Measurements from ENCODE around the gene CLIC1. TPM values are rescaled to one million over a fixed set of nuclear protein-coding genes. Genes with fewer than 3 reads are reported as not detected.

The CLIC1 gene
- total RNA-seq = 185 TPM

DNA sequence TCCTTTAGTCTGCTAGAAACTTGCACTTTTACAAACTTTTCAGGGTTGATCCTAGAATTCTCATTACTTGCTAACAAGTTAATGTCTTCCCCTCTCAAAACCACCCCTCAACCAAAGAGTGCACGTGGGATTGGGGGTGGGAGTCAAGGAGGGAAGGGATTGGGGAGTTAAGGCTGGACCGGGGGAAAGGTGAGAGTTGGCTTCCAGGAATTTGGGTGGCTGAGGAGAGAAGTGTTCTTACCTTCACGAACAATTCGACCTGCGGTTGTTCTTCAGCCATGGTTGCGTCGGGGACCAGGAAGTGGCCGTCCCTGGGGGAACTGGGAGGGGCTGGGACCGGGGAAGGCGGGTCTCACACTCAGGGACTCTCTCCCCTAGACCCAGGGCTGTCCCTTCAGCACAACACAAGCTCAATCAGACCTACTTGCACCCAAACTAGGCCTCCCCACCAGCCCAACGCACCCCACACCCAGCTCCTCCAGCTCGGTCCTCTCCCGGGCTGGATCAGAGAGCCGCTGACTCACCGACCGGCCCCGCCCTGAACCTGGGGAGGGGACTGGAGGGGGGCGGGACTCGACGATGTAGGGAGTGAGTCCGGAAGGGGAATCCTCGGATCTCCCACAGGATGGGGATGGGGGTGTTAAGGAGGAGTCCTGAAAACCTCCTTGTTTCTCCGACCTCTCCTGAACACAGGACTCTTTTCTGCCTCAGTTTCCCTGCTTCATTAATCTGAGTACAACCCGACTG, at the start of gene CLIC1:
Gene CLIC1 (minus strand): TSS at position 510 of the 747 bp plus-strand sequence. CDS start 230 bp downstream, at position 280.
- DNase-seq = peak; percentile 84

DNA sequence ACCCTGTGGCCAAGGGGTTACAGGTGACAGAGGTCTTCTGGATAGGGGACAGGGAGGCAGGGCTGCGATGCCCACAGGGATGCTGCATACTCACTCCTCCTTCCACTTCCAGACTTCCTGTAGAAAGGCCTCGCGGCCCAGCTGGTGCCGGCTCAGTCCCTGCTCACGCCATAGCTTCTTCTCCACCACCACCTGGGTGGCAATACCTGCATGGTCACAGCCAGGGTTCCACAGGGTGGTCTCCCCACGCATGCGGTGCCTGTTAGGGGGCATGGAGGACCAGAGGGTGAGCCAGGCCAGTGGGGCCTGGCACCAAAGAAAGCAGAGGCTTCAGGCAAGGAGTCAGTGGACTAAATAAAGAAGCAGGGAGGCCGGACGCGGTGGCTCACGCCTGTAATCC, 49.1 kb upstream of the CLIC1 start:
- no peak for DNase-seq

DNA sequence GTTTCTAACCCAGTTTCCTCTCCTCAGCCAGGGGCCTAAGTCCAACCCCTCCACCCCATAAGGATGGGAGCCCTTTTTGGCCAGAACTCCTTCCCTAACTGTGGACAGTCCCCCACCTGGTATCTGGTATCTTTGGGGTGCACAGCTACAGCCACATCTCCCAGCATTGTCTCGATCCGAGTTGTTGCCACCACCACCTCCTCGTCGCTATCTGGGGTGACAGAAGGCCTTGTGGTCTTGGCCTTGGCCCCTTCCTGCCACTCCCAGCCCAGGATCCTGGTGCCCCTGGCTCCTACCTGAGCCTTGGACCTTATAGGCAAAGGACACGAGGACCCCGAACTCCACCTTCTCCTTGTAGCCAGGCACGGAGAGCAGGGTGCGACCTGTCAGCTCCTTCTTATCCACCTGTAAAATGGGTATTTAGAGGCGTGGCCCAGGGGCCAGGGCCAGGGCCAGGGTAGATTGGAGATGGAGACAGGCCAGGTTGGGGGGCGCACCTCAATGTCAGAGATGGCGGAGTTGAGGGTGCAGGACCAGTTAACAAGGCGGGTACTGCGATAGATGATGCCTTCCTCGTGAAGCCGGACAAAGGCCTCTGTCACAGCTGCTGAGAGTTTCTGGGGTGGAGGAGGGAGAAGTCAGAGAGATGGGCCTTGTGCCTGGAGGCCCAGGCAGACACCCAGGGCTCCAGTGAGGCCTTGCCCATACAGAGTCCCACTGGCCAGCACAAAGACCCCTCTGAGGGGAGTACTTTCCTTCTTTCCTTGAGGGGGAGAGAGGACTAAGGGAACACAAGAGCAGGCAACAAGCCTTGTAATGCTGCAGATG, 48.0 kb upstream of the CLIC1 start:
- no peak for DNase-seq

DNA sequence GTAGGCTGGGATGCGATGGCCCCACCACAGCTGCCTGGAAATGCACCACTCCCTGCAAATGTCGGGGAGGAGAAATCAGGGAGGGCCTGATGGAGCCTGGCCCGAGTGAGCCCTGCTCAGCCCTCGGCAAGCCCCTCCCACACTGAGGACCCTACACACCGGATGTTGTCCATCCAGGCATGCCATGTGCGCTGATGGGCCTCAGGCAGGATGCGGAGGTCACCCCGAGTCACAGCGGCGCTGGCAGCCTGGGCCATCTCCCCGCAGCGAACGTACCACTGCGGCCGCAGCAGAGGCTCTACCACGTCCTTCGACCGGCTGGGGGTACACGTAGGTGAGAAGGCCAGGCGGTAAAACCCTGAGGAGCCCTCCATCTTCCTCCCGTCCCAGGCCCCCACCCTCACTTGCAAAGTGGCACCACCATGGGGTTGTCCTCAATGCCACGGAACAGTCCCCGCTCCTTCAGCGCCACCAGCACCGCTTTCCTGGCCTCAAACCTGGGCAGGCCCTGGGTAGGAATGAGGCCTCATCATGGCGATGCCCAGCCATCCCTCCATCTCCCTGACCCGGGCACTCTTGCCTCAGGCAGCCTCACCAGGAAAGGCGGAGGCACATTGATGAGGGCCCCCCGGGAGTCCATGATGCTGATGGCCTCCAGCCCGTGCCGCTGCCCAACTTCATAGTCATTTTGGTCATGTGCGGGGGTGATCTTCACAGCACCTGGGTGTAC, 46.0 kb upstream of the CLIC1 start:
- DNase-seq = no peak

DNA sequence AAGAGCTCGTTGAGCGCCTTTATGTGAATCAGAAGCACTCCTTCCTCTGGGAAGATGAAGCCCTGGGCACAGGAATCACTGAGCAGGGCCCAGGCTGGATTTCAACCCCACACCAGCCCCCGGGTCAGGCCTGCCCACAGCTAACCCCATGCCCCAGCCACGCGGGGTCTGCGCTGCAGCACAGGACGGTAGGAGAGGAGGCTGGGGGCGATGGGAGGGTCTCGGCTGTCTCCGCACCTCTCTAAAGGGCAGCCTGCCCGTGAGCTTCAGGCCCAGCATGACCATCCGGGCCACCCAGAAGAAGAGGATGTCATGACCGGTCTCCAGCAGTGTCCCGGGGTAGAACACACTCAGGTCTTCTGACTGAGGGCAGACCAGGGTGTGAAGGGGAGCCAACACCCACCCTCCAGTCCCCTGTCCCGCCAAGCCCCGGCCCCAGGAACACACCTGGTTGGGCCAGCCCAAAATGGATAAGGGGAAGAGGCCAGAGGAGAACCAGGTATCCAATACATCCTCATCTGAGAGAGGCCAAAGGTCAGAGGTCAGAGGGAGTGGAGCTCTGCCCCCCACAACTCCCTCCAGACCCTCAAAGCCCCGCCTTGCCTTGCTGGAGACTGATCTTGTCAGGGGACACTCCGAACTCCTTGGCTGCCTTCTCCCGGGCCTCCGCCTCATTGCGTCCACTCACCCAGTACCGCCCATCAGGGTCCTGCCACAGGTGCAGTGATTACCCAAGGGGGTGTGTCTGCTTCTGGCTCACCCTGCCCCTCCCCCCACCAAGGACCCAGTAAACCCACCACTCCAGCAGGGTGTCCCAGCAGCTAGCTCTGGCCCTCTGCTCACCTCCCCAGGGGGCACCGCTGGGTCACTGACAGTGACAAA, 45.2 kb upstream of the CLIC1 start:
- DNase-seq = no peak

DNA sequence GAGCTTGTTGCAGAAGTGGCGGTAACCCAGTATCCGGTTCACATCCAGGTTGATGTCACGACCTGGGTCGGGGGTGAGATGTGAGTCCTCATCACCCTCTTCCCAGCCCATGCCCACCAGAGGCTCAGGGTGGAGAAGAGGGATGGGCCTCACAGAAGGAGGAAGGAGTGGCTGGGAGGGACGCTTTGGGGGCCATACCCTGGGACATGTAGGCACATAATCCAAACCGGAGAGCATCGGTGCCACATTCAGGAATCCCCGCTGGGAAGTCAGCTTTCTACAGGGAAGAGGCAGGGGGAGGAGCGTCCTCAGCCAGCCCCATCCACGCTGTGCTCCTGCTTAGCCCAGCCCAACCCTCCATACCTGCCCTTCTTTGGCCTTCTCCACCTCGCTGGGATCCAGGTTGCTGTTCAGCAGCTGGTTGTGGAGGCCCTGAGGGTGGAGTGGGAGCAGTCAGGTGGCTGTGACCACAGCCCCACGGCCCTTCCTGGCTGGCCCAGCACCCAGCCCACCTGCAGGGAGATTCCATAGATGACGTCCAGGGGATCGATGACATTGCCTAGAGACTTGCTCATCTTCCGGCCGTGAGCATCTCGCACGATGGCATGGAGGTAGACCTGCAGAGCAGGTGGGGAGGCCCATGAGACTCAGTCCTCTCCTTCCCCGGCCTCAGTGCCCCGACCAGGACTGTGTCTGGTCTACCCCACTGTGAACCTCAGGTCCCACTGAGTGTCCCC, 44.3 kb upstream of the CLIC1 start:
- DNase-seq = no peak

DNA sequence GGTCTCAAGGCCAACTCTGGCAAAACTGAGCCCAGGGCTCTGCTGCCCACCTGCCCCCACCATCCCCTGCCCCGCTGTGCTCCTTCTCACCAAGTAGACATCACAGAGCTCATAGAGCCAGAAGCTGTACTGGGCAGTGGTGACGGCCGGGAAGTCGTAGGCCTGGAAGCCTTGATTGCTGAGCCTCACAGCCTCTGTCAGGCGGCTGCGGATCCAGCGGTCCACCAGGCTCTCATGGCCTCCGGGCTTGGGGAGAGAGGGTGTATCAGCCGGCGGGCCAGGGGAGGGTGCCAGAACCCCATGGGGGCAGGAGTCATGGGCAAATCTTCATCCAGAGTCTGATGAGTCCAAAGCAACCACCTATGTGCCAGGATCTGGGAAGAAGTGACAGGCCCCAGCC, 43.6 kb upstream of the CLIC1 start:
- DNase-seq = no peak

DNA sequence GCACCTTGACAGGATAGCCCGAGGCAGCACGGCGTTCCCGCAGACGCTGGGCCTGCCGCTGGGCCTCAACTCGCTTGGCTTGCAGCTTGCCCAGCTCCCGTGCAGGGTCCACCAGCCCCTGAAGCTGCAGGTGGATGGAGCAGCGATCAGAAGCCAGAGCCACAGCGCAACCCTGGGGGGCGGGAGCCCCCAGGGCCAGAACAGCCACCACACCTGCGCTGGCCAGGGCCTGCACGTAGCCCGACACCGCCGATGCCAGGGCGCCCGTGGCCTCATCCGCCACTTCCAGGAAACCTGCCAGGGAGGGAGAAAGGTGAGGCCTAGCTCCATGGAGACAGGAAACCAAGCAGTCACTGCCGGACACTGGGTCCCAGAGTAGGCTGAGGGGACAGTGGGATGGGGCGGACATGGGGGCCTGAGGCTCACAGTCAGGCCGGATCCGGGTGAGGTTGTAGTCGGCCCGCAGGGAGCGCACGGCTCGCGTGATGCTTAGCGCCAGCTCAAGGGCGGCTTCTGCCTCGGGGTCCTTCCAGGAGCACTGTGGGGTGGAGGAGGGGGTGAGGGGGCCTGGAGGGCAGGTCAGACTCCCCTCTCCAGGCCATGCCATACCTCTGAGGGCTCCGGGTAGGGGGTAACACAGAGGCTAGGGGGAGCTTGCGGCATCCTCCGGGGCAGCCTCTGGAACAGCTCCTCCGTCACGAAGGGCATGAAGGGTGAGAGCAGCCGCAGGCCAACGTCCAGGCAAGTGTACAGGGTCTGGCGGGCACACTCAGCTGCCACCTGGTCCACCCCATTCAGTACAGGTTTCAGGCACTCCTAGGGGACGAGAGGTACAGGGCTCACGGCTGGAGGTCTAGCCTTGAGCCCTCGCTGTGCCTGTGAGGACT, 42.9 kb upstream of the CLIC1 start:
- no peak for DNase-seq

DNA sequence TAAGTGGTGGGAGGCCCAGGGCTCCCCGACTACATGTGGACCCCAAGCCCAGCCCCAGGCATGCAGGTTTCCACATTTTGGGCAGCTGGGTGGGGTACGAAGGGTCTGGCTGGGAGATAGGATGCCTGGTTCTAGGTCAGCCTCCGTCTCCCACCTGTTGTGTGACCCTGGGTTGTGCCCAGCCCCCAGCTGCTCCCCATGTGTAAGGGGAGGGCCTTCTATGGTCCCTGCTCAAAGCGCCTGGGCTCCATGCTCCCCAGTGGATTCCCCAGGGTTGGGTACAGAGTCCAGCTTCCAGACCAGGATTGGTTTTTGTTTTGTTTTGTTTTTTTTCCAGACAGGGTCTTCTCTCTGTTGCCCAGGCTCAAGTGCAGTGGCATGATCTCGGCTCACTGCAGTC, 41.9 kb upstream of the CLIC1 start:
- DNase-seq = no peak

DNA sequence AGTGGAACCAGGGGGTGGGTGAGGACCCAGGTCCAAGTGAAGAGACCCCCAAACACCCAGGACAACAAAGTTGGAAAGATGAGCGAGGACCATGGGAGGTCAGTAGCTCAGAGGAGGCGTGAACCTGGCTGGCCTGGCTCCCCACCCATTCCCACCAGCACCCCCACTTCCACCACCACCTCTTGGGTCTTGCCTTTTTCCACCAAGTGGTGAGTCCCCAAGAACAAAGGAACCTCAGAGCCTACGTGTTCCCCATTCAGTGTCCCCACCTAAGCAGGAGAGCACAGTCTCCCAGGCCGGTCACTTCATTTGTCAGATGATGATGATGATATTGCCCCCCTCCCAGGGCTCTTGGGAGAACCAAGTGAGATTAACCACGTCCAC, 41.3 kb upstream of the CLIC1 start:
- no peak for DNase-seq

DNA sequence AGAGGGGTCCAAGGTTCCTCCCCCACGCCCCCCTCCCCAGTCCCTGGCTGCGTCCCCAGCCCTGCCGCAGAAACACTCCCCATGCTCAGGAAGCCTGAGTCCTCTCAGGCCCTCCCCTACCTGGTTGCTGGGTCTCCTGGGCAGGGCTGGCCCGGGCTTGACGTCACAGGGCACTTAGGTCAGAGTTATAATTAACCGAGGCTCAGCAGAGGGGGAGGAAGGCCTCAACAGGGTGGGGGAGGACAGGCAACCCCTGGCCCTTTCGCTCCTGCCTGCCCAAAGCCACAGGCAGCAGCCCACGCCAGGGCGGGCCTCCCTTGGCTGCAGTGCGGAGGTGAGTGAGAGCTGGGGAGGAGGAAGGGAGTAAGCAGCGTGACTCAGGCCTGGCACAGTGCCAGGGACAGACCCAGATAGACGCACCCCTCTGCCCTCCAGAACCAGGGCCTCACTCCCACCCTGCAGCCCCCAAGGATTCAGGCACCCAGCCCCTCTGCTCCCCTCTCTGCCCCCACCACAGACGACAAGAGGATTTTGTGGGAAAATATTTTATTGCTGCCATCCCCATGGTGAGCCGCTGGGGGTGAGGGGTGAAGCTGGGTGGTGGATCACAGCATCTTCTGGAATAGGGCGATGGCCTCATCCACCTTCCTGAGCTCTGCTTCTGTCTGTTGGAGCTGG, 40.8 kb upstream of the CLIC1 start, which contains the start of gene VWA7:
Gene VWA7 (minus strand): TSS at position 340 of the 678 bp plus-strand sequence. CDS start 549 bp downstream, outside the sequence.
- no peak for DNase-seq

DNA sequence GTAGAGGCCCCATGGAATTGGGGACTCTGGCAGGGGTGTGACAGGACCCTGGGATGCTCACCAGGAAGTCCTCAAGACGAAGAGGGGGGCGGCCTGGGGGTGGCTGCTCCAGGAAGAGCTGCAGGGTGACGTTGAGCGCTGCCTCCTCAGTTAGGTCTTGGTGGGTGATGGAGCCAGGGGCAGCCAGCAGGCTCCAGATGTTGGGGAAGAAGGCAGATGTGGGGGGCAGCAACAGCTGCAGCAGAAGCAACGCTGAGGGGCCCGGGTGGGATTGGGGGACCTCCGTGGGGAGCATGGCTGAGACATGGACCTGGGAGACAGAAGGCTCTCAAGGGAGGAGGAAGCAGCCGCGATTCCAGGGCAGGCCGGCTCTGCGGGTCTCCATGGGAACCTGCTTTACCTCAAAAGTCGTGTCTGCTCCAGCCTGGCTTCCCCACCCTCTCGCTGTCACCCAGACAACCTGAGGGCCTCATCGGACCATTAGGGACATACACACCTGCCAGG, 40.2 kb upstream of the CLIC1 start:
- no peak for DNase-seq

DNA sequence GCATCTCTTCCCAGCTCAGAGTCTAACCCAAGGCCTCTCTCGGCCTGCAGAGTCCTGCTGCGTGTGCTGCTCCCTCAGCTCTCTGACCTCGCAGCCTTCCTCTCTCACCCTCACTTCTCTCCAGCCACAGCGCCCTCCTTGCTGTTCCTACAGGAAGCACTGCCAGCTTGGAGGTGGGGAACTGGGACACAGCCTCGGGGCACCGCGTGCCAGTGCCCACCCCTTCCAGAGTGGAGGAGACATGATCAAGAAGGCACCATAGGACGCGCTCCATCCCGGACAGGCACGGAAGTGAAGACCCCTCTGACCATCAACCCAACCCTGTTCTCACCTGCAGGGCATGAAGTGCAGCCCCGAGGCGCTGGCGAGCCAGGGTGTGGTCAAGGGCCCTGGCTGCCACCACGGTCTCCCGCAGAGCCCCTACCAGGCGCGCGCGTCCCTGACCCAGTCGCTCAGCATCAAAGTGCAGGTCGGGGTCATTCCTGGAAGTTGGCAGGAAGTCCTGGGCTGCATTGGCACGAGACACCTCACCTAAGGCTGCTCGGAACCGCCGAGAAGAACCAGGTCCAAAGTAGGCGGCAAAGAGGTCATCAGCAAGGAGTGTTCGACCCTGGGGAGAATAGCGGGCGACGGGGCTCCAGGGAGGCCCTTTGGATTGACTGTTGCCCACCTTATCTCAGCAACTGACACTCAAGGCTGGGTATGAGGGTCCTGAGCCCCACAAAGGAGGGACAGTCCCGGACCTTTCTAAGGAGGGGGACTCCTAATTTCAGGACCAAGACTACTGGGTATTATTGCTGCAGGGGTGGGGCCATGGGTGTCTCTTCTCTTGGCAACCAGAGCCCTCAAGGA, 39.5 kb upstream of the CLIC1 start:
- no peak for DNase-seq

DNA sequence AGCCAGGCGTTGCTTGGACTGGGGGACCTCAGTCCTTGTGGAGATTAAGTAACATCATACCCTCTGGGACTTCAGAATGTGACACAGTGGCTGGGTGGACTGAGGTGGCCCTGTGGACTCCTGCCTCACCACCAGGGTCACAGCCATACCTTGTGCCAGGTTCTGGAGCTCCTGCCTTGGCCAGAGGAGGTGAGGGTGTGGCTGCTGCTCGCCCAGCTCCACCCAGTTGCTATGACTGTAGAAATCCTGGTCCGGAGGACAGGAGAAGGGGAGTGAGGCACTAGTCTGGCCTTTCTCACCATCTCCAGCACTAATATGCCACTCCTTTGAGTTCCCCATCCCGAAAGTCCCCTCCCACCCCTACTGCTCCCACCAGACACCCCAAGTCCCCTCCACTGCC, 38.9 kb upstream of the CLIC1 start:
- DNase-seq = no peak

DNA sequence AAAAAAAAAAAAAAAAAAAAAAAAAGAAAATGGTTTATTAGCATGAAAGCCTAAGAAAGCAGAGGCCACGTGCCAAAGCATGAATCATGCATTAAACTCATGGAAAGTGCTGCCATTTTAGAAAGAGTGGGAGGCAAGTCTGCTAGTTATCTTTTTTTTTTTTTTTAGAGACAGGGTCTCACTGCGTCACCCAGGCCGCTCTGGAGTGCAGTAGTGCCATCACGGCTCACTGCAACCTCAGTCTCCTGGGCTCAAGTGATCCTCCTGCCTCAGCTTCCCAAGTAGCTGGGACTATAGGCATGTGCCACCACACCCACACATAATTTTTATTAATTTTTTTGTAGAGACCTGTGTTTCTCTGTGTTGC, 35.6 kb upstream of the CLIC1 start:
- DNase-seq = no peak

DNA sequence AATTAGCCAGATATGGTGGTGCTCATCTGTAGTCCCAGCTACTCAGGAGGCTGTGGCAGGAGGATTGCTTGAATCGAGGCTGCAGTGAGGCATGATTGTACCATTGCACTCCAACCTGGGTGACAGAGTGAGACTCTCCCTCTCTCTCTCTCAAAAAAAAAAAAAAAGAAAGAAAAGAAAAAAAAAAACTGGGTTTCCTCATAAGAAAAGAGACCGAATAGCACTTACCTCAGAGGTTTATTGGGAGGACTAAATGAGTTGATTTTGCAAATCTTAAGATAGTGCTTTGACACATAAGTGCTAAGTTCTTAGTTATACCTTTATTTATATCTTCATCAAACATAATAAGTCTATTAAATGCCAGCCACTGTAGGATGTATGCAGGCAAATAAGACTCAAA, 34.5 kb upstream of the CLIC1 start:
- DNase-seq = no peak

DNA sequence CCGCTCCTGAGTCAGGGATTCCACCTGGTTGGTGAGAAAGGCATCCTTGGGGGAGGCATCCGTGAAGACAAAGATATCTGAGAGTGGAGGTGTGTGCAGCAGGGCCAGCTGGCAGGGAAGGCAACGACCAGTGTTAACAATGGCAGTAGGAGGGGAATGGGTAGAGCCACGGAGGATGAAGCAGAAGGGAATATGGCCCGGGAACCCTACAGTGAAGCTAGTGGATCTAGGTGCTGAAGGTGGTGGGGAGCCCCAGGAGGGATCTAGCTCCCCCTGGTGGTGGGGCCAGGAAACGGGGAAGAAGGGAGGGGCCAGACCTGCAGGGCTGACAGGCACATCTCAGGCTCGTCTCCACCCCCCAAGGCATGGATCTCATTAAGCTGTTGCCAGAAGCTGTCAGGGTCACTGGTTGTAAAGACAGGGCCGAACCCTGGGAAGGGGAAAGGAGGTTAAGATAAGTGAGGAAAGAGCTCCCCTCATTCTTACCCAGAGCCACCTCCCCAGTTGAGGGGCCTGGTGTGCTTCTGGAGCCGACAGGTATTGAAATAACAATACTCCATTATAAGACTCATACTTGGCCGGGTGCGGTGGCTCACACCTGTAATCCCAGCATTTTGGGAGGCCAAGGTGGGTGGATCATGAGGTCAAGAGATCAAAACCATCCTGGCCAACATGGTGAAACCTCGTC, 33.5 kb upstream of the CLIC1 start:
- no peak for DNase-seq

All from skin of body (tissue), 2 donors.